SH-SY5Y (cell line): ENCODE data around the gene IGF2BP2.

Source experiments
- GATA2 ChIP-seq: IDR thresholded peaks from 2 replicates; pipeline ENCODE4 v1.6.1; 2011; ENCODE audit warnings: mild to moderate bottlenecking, low read depth, low read length
- GATA3 ChIP-seq: IDR thresholded peaks from 2 replicates; pipeline ENCODE4 v1.6.1; 2011; ENCODE audit warnings: low read depth, mild to moderate bottlenecking, low read length, moderate library complexity

GRCh38 chr3:185760550-185760949 is 64.3 kb downstream of the IGF2BP2 start:
- no peak for TF ChIP-seq GATA2
- TF ChIP-seq GATA3 = no peak
